H1 (cell line): ENCODE results near the gene SIGLECL1. TPM values are rescaled to one million over a fixed set of nuclear protein-coding genes. Genes with fewer than 3 reads are reported as not detected.

Experiments used
- SP2 ChIP-seq: IDR thresholded peaks from 2 replicates; pipeline ENCODE4 v1.6.1; 2012; ENCODE audit warnings: mild to moderate bottlenecking, low read length, inconsistent platforms
- polyA plus RNA-seq, 7 experiments: library from polyadenylated mRNA; depleted of rRNA in 3 of 7; stranded (reverse) in 5 of 7; unstranded in 2 of 7; fragments of >200 nt in 5 of 7; fragments of 200-250 nt in 2 of 7; gene quantifications; 1 replicate in 5 of 7; 2 replicates in 1 of 7; 4 replicates in 1 of 7; pipeline versions ENCODE4 v1.2.1 to v1.2.3, GENCODE V29; 2011 to 2013; ENCODE audit warnings: missing spikeins in 2 of 7, mixed read lengths in 2 of 7
- total RNA-seq: library from RNA; stranded (reverse); fragmentation: NEBNext Ultra II Directional; extraction: Animal tissue kit (Norgen Biotek cat#: 25700); gene quantifications from 2 replicates; pipeline ENCODE4 v1.2.1, GENCODE V29; 2021

SIGLECL1 gene
- total and polyA plus RNA-seq, 2 of the 8 experiments (the other 6 are each of a cell fraction or from before 2014, with no cell fraction given) = not detected

DNA sequence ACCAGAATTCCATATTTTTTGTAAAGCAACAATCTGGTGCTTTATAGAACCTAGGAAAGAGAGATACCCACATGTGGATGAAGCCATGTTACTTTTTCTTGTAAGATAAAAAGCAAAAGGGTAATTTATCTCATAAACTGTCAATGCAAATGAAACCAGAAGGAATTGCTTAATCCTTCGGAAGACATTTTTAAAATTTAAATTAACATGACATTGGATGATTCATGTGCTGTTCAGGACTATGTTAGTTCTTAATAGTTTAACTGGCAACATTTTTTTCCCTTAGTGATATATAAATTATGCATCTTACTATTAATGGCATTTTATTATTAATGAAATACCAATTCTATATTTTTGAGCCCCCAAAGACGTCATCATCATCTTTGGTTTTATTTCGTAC, 34.8 kb downstream of the SIGLECL1 start (continued):
- TF ChIP-seq SP2 = no peak
